GM21367 (cell line): Measurements from ENCODE around the gene NUAK1.
"Not testable (repeated sequence)": the region's sequence is repeated elsewhere in the genome, so short reads cannot be mapped to it uniquely, and the experiment has no call there.

Experiments used
- ATAC-seq: cut with Tn5 transposase; IDR thresholded peaks from one replicate; pipeline ENCODE4 v1.9.1; 2021; ENCODE audit not compliant: unreplicated experiment

Gene NUAK1

GRCh38 chr12:106147956-106148355 lies 9.2 kb upstream of the NUAK1 start:
- ATAC-seq: no peak

- no peak for ATAC-seq
Measured at GRCh38 chr12:106146987-106147386, 8.2 kb upstream of the NUAK1 start.

- no peak for ATAC-seq
Measured at GRCh38 chr12:106145539-106146447, 7.0 kb upstream of the NUAK1 start.

- ATAC-seq: no peak
Measured at GRCh38 chr12:106144847-106145246, 6.1 kb upstream of the NUAK1 start.

- ATAC-seq: no peak
Measured at GRCh38 chr12:106142591-106143261, 4.0 kb upstream of the NUAK1 start.

- ATAC-seq: not testable (repeated sequence)
Measured at GRCh38 chr12:106141920-106142319, 3.2 kb upstream of the NUAK1 start.

- no peak for ATAC-seq
Measured at GRCh38 chr12:106141452-106141851, 2.7 kb upstream of the NUAK1 start.

- ATAC-seq: no peak
Measured at GRCh38 chr12:106141003-106141402, 2.2 kb upstream of the NUAK1 start.

- no peak for ATAC-seq
Measured at GRCh38 chr12:106140223-106140986, 1.7 kb upstream of the NUAK1 start.

- no peak for ATAC-seq
Measured at GRCh38 chr12:106139422-106140171, 843 bp upstream of the NUAK1 start.

- ATAC-seq: no peak
Measured at GRCh38 chr12:106138357-106138632, 459 bp downstream of the NUAK1 start.

- ATAC-seq: no peak
Measured at GRCh38 chr12:106137530-106138356, 1.0 kb downstream of the NUAK1 start.

- no peak for ATAC-seq
Measured at GRCh38 chr12:106136263-106136662, 2.5 kb downstream of the NUAK1 start.

GRCh38 chr12:106135781-106136180 lies 3.0 kb downstream of the NUAK1 start:
- no peak for ATAC-seq

GRCh38 chr12:106135075-106135474 lies 3.7 kb downstream of the NUAK1 start:
- no peak for ATAC-seq

GRCh38 chr12:106134294-106134949 lies 4.3 kb downstream of the NUAK1 start:
- ATAC-seq: no peak

GRCh38 chr12:106133136-106134087 lies 5.3 kb downstream of the NUAK1 start:
- ATAC-seq: no peak
